ENCODE results near the gene OR9G1.
"Not testable (repeated sequence)": the region's sequence is repeated elsewhere in the genome, so short reads cannot be mapped to it uniquely, and the experiment has no call there.

GRCh38 chr11:56691179-56691578 lies 7.7 kb upstream of the OR9G1 start:
- not testable (repeated sequence) for TF ChIP-seq EZH2 (conservative IDR thresholded peaks at IDR 0.05; ENCODE audit: low read depth, low read length); ZNF12 (CRISPR knock-in tag; IDR thresholded peaks at IDR 0.05); CBFB (CRISPR knock-in tag; IDR thresholded peaks at IDR 0.05); SP4 (CRISPR knock-in tag; IDR thresholded peaks at IDR 0.05); CTCF (CRISPR knock-in tag; IDR thresholded peaks at IDR 0.05)

Measured in HepG2 (cell line).